HEK293 (cell line): ENCODE measurements around the gene OR2F2.

Source experiments
- EGR2 ChIP-seq: fragments of 450-650 bp; formaldehyde crosslinking; IDR thresholded peaks from 2 replicates; pipeline ENCODE4 v1.5.1; 2016; ENCODE audit warnings: low read depth, missing biosample characterization, missing genetic modification characterization
- MZF1 ChIP-seq: fragments of 450-650 bp; formaldehyde crosslinking; IDR thresholded peaks from 2 replicates; pipeline ENCODE4 v1.5.1; 2017; ENCODE audit warnings: missing biosample characterization, missing genetic modification characterization, borderline replicate concordance
- SP2 ChIP-seq: fragments of 450-650 bp; formaldehyde crosslinking; IDR thresholded peaks from 2 replicates; pipeline ENCODE4 v1.5.1; 2016; ENCODE audit warnings: missing biosample characterization, missing genetic modification characterization
- ZBTB10 ChIP-seq: fragments of 450-650 bp; formaldehyde crosslinking; IDR thresholded peaks from 2 replicates; pipeline ENCODE4 v1.5.1; 2016; ENCODE audit warnings: missing biosample characterization, missing genetic modification characterization
- ZBTB48 ChIP-seq: fragments of 450-650 bp; formaldehyde crosslinking; IDR thresholded peaks from 2 replicates; pipeline ENCODE4 v1.5.1; 2016; ENCODE audit warnings: missing biosample characterization, missing genetic modification characterization
- ZBTB7A ChIP-seq: fragments of 450-650 bp; formaldehyde crosslinking; IDR thresholded peaks from 2 replicates; pipeline ENCODE4 v1.5.1; 2016; ENCODE audit warnings: low read depth, missing biosample characterization, missing genetic modification characterization
- ZFP37 ChIP-seq: fragments of 450-650 bp; formaldehyde crosslinking; IDR thresholded peaks from 2 replicates; pipeline ENCODE4 v1.5.1; 2016; ENCODE audit warnings: missing biosample characterization, missing genetic modification characterization
- ZNF10 ChIP-seq: fragments of 450-650 bp; formaldehyde crosslinking; IDR thresholded peaks from 2 replicates; pipeline ENCODE4 v1.5.1; 2017; ENCODE audit warnings: missing biosample characterization, missing genetic modification characterization
- ZNF121 ChIP-seq: fragments of 450-650 bp; formaldehyde crosslinking; IDR thresholded peaks from 2 replicates; pipeline ENCODE4 v1.5.1; 2016; ENCODE audit warnings: missing biosample characterization, missing genetic modification characterization
- ZNF133 ChIP-seq: fragments of 450-650 bp; formaldehyde crosslinking; IDR thresholded peaks from 2 replicates; pipeline ENCODE4 v1.5.1; 2016; ENCODE audit warnings: missing biosample characterization, missing genetic modification characterization
- ZNF174 ChIP-seq: fragments of 450-650 bp; formaldehyde crosslinking; IDR thresholded peaks from 2 replicates; pipeline ENCODE4 v1.5.0; 2017; ENCODE audit warnings: missing biosample characterization, mild to moderate bottlenecking, missing genetic modification characterization
- ZNF211 ChIP-seq: fragments of 450-650 bp; formaldehyde crosslinking; IDR thresholded peaks from 2 replicates; pipeline ENCODE4 v1.5.1; 2016; ENCODE audit warnings: low read depth, missing biosample characterization, missing genetic modification characterization
- ZNF274 ChIP-seq, 2 experiments: fragments of 200-500 bp in 1 of 2; fragments of 450-650 bp in 1 of 2; sonication (Bioruptor generic) in 1 of 2; formaldehyde crosslinking in 1 of 2; IDR thresholded peaks; 2 replicates each; pipeline versions ENCODE4 v1.5.1 to v1.6.1; 2014 to 2016; ENCODE audit warnings: borderline replicate concordance in 1 of 2, inconsistent platforms in 1 of 2, low read length in 1 of 2, missing biosample characterization in 1 of 2, missing genetic modification characterization in 1 of 2
- ZNF311 ChIP-seq: fragments of 450-650 bp; formaldehyde crosslinking; IDR thresholded peaks from 2 replicates; pipeline ENCODE4 v1.5.1; 2017; ENCODE audit warnings: missing biosample characterization, missing genetic modification characterization, borderline replicate concordance
- ZNF433 ChIP-seq: fragments of 450-650 bp; formaldehyde crosslinking; IDR thresholded peaks from 2 replicates; pipeline ENCODE4 v1.5.1; 2016; ENCODE audit warnings: missing biosample characterization, missing genetic modification characterization, low read depth
- ZNF518A ChIP-seq: fragments of 450-650 bp; formaldehyde crosslinking; conservative IDR thresholded peaks from 2 replicates; pipeline ENCODE4 v1.5.1; 2016; ENCODE audit warnings: low read depth, missing biosample characterization, missing genetic modification characterization
- ZNF585B ChIP-seq: fragments of 450-650 bp; formaldehyde crosslinking; IDR thresholded peaks from 2 replicates; pipeline ENCODE4 v1.5.1; 2016; ENCODE audit warnings: missing biosample characterization, missing genetic modification characterization
- ZSCAN30 ChIP-seq: fragments of 450-650 bp; IDR thresholded peaks from 2 replicates; pipeline ENCODE4 v1.5.1; 2018; ENCODE audit warnings: missing biosample characterization, mild to moderate bottlenecking, missing genetic modification characterization, moderate library complexity
- TF ChIP-seq, protein P1 (sequence below): fragments of 450-650 bp; formaldehyde crosslinking; IDR thresholded peaks from 2 replicates; pipeline ENCODE4 v1.5.1; 2016; ENCODE audit warnings: missing biosample characterization, missing genetic modification characterization
- TF ChIP-seq, protein P2 (sequence below): fragments of 450-650 bp; formaldehyde crosslinking; optimal IDR thresholded peaks from 2 replicates; pipeline ENCODE3; 2016; ENCODE audit warnings: missing biosample characterization, mild to moderate bottlenecking, missing genetic modification characterization
- TF ChIP-seq, protein P3 (sequence below): fragments of 450-650 bp; formaldehyde crosslinking; IDR thresholded peaks from 2 replicates; pipeline ENCODE4 v1.5.1; 2017; ENCODE audit warnings: missing biosample characterization, missing genetic modification characterization
- TF ChIP-seq, protein P4 (sequence below): fragments of 450-650 bp; formaldehyde crosslinking; IDR thresholded peaks from 2 replicates; pipeline ENCODE4 v1.5.1; 2016; ENCODE audit warnings: missing biosample characterization, missing genetic modification characterization
- TF ChIP-seq, protein P5 (sequence below): fragments of 450-650 bp; formaldehyde crosslinking; IDR thresholded peaks from 2 replicates; pipeline ENCODE4 v1.5.1; 2016; ENCODE audit warnings: missing biosample characterization, missing genetic modification characterization

The OR2F2 gene

GRCh38 chr7:143901668-143902331, 33.2 kb upstream of the OR2F2 start, which contains the start of gene TCAF1 (continued):
- no peak for TF ChIP-seq ZNF518A (tag by site-specific recombination)
- no peak for TF ChIP-seq ZNF311 (tag by site-specific recombination)
- TF ChIP-seq ZNF174 (tag by site-specific recombination), result no peak
- TF ChIP-seq, protein P1, sequence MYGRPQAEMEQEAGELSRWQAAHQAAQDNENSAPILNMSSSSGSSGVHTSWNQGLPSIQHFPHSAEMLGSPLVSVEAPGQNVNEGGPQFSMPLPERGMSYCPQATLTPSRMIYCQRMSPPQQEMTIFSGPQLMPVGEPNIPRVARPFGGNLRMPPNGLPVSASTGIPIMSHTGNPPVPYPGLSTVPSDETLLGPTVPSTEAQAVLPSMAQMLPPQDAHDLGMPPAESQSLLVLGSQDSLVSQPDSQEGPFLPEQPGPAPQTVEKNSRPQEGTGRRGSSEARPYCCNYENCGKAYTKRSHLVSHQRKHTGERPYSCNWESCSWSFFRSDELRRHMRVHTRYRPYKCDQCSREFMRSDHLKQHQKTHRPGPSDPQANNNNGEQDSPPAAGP (tag by site-specific recombination), result peak; percentile 50
- TF ChIP-seq, protein P2, sequence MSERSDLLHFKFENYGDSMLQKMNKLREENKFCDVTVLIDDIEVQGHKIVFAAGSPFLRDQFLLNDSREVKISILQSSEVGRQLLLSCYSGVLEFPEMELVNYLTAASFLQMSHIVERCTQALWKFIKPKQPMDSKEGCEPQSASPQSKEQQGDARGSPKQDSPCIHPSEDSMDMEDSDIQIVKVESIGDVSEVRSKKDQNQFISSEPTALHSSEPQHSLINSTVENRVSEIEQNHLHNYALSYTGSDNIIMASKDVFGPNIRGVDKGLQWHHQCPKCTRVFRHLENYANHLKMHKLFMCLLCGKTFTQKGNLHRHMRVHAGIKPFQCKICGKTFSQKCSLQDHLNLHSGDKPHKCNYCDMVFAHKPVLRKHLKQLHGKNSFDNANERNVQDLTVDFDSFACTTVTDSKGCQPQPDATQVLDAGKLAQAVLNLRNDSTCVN (tag by site-specific recombination), result peak; percentile 76
- TF ChIP-seq ZNF211 (tag by site-specific recombination), result no peak
- peak; percentile 13; the same call in 1 of the 2 replicates for TF ChIP-seq MZF1 (tag by site-specific recombination)
- no peak for TF ChIP-seq ZNF121 (tag by site-specific recombination)
- TF ChIP-seq ZNF433 (tag by site-specific recombination), result no peak
- 0 out of 2 replicates have a peak, but pooled peaks have one; percentile 12 for TF ChIP-seq ZNF133 (tag by site-specific recombination)
- 0 out of 2 replicates have a peak, but pooled peaks have one; percentile 76 for TF ChIP-seq ZFP37 (tag by site-specific recombination)
- TF ChIP-seq, protein P3, sequence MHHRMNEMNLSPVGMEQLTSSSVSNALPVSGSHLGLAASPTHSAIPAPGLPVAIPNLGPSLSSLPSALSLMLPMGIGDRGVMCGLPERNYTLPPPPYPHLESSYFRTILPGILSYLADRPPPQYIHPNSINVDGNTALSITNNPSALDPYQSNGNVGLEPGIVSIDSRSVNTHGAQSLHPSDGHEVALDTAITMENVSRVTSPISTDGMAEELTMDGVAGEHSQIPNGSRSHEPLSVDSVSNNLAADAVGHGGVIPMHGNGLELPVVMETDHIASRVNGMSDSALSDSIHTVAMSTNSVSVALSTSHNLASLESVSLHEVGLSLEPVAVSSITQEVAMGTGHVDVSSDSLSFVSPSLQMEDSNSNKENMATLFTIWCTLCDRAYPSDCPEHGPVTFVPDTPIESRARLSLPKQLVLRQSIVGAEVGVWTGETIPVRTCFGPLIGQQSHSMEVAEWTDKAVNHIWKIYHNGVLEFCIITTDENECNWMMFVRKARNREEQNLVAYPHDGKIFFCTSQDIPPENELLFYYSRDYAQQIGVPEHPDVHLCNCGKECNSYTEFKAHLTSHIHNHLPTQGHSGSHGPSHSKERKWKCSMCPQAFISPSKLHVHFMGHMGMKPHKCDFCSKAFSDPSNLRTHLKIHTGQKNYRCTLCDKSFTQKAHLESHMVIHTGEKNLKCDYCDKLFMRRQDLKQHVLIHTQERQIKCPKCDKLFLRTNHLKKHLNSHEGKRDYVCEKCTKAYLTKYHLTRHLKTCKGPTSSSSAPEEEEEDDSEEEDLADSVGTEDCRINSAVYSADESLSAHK, result peak; percentile 8; the same call in 1 of the 2 replicates
- peak; percentile 92 for TF ChIP-seq SP2
- peak; percentile 79 for TF ChIP-seq ZBTB48 (tag by site-specific recombination)
- TF ChIP-seq ZNF585B (tag by site-specific recombination), result no peak
- peak; percentile 83 for TF ChIP-seq ZBTB10
- TF ChIP-seq, protein P4, sequence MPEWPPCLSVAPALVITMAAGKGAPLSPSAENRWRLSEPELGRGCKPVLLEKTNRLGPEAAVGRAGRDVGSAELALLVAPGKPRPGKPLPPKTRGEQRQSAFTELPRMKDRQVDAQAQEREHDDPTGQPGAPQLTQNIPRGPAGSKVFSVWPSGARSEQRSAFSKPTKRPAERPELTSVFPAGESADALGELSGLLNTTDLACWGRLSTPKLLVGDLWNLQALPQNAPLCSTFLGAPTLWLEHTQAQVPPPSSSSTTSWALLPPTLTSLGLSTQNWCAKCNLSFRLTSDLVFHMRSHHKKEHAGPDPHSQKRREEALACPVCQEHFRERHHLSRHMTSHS (tag by site-specific recombination), result no peak
- no peak for TF ChIP-seq ZNF10 (tag by site-specific recombination)
- TF ChIP-seq, protein P5, sequence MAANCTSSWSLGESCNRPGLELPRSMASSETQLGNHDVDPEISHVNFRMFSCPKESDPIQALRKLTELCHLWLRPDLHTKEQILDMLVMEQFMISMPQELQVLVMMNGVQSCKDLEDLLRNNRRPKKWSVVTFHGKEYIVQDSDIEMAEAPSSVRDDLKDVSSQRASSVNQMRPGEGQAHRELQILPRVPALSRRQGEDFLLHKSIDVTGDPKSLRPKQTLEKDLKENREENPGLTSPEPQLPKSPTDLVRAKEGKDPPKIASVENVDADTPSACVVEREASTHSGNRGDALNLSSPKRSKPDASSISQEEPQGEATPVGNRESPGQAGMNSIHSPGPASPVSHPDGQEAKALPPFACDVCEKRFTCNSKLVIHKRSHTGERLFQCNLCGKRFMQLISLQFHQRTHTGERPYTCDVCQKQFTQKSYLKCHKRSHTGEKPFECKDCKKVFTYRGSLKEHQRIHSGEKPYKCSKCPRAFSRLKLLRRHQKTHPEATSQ, result no peak
- peak; percentile 74 for TF ChIP-seq EGR2 (tag by site-specific recombination)
- no peak for TF ChIP-seq ZBTB7A (tag by site-specific recombination)
- no peak for TF ChIP-seq ZNF274 (IDR thresholded peaks at IDR 0.05; ENCODE audit: low read length)
- no peak for TF ChIP-seq ZNF274 (tag by site-specific recombination; IDR thresholded peaks at IDR 0.05; ENCODE audit: borderline replicate concordance)
- peak; percentile 60; the same call in 1 of the 2 replicates for TF ChIP-seq ZSCAN30 (tag by site-specific recombination)
